Stimulated activated CD4-positive, alpha-beta T cell treated with anti-CD3 and anti-CD28 coated beads, TNF-alpha, amount 100 ng/mL, for 48 hours (primary cell): ENCODE measurements around the gene SPHK1.
A peak's percentile ranks its signal among the peaks of the same experiment; 100 is the strongest.

ENCODE experiments used
- DNase-seq, 3 donors: peaks; one replicate each; pipeline ENCODE4 v3.0.0-alpha.2; 2020; ENCODE audit warnings: low read depth in 3 of 3

Gene SPHK1

GRCh38 chr17:76407509-76407908, 23.1 kb downstream of the SPHK1 start:
- no peak for DNase-seq

- peak; percentile 29 to 61 (median 51) for DNase-seq
These were observed 23.8 kb downstream of the SPHK1 start for GRCh38 chr17:76408037-76408849.

DNA sequence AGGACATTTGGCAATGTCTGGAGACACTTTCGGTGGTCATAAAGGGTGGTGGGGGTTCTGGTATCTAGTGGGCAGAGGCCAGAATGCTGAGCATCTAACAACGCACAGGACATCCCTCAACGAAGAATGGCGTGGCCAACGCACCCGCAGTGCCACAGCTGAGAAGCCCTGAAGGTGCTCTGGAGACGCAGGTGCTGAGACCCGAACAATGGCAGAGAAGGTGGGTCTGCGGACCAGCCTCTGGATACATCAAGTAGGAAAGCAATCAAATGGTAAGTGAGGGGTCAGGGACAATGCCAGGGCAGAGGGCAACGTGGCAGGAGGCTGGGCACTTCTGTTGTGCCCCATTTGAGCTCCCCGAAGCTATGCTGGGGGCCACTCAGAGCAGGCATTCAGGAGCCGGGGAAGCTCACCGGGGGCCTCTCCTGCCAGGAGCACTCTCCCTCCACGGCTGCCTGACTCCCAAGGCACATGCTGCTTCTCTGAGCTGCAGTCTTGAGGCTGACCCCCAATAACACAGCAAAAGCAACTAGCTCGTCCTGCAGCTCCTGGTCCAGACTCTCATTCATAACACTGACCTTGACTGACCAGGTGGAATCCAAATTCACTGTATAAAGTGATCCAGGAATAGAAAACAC, 26.0 kb downstream of the SPHK1 start:
- no peak for DNase-seq

DNA sequence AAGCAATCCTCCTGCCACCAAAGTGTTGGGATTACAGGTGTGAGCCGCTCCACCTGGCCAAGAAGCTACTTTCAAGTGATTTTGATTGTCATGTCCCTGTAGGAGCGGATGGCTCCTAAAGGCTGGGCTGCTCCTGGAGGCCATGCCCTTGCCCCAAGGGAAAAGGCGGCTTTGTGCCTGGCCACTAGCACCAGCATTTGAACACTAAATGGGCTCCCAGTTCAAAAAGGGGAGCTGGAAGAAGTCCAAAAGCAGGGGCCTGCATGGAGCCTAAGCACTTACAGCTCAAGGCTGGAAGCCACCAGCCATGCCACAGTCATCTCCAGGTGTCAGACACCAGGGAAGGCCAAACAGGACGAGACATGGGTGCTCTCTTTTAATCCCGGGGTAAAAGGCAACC, 26.8 kb downstream of the SPHK1 start:
- no peak for DNase-seq

DNA sequence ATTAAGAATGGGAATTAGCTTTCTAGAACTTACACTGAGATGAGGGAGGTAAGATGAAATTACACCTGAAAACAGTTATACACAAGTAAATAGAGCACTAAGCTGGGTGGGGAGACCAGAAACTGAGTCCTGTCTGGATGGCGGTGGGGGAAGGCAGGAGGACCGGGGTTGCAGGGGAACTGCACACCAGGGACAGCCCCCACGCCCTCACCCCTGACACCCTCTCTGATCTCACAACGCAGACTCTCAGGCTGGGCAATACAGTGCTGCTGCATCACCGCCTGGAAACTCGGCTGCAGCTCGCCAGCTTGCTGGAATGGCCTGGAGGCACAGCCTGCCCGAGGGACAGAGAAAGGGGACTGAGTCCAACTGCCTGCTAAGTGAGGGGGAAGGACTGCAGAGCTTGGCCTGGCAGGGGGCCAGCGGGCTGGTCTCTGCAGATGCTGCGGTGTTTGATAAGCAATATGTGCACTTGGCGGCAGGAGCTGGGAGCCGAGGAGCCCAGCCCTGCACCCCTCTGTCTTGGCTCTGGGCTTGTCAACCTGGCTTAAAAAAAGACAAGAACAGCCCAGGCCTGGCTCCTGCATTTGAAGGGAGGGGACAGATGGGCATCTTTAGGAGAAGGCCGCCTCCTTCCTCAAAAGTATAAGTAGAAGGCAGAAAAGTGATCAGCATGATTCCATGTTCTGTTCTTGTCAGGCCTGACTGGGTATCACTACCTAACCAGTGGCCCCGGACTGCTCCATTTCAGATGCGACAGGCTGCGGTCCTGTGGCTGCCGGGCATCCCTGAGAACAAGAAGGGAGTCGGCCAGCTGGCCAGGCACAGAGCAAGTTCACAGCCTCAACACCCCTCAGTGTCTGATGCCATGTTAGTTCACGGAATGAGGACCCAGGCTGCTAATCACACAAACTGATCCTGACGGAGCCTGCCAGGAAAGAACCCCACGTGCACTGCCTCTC, 30.2 kb downstream of the SPHK1 start:
- DNase-seq = no peak

GRCh38 chr17:76415786-76416185, 31.4 kb downstream of the SPHK1 start:
- no peak for DNase-seq

DNA sequence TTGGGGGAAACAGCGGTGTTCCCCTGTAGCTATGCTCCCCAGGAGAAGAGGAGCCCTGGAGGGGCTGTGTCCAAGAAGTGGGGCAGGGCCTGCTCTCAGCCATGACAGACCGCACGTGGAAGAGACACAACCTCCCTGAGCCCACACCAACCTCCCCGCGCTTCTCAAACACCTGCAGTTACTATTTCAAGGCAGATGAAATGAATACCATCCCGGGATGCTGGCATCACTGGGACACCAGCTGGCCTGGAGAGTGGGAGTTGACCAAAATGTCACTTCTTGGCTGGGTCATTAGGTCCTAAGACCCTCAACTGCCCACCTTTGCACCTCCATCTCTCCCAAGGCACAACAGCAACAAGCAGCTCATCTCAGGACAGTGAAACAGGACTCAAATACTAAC, 32.0 kb downstream of the SPHK1 start:
- no peak for DNase-seq

DNA sequence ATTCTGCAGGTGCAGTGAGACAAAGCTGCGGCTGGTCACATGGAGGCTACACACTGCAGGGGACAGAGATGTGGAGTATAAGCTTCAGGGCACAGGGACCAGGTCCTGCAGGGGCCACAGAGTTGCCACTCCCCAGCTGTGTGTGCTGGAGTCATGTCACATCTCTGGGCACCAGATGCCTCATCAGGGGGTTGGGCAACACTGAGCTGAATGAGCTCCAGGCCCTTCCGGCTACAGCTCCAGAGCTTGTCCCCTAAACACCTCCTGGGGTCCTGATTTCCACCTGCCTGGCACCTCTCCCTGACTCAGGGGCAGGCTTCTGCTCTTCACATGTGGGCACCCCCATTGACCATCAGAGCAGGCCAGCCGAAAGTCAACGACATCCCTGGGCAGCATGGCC, 32.5 kb downstream of the SPHK1 start:
- DNase-seq = no peak

DNA sequence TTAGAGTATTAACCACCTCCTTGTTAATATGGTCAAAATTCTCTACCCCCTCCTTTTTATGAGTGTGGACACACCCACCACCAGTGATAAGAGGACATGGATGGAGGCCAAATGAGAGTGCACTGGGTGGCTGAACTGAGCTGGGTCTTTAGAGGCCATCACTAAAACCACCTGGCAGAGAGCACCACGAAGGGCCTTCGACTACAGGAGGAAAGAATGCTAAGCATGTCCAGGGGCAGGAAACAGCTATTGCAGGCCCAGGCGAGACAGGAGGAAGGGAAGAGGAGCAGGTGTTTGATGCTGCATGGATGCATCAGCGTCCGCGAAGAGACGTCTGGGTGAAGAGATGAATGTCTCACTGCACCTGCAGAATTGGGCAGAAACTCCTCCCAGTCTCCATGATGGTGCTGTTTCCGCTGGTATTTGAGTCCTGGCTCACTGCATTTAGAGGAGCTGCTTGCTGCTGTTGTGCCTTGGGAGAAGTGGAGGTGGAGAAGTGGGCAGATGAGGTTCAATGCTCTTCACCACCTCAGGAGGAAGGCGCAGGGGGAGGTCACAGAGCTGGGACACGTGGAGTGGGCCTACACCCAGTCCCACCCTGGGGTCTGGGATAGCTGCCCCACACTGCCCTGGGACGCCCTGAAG, 33.2 kb downstream of the SPHK1 start:
- no peak for DNase-seq

DNA sequence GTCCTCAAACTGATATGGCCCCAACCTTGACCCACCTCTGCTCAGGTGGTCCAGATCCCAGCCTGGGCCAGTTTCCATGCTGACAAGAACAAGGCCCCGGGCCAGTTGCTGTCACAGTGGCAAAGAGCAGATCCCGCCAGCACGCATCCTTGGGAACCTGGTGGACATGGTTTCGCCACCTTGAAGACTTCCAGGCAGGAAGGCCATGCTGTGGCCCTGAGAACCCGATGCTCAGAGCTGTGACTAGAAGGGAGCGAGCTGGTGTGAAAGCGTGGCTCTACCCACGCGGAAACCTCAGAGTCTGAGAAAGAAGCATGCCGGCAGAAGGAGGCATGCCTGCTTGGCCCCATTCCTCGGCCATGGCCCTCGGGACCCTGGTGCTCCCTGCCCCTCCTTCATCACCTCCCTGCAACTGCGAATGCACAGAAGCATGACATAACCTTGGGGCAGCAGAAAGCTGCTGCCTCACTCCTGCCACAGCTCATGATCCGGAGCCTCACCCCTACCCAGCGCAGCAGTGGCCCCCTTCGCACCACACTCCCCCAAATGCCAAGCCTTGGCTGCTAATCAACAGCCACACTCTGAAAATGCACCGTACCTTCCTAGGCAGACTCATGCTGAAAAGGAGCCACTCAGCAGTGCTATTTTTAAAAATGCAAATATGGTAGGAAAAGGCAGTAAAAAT, 35.3 kb downstream of the SPHK1 start:
- no peak for DNase-seq

GRCh38 chr17:76420356-76421043, 36.1 kb downstream of the SPHK1 start:
- DNase-seq = no peak

GRCh38 chr17:76421044-76421407, 36.6 kb downstream of the SPHK1 start:
- no peak for DNase-seq

DNA sequence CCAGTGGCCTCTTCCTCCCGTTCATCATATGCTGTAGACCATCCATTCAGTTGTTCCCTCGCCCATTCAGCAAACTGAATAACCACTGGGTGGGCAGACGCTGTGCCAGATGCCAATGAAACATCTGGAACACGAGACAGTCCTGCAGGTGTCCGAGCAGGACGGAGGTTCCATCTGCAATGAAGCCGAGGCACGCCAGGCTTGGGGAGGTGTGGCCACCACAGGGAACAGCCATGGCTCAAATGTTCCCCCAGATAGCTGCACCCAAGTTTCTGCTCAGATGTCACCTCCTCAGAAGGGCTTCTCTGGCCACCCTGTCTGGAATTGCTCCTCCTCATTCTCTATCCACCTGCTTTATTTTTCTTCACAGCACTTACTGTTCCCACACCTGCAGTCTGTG, 38.0 kb downstream of the SPHK1 start:
- no peak for DNase-seq

GRCh38 chr17:76422860-76423259, 38.5 kb downstream of the SPHK1 start:
- no peak for DNase-seq

- DNase-seq = no peak
These were observed 42.4 kb downstream of the SPHK1 start for GRCh38 chr17:76426853-76427252.

DNA sequence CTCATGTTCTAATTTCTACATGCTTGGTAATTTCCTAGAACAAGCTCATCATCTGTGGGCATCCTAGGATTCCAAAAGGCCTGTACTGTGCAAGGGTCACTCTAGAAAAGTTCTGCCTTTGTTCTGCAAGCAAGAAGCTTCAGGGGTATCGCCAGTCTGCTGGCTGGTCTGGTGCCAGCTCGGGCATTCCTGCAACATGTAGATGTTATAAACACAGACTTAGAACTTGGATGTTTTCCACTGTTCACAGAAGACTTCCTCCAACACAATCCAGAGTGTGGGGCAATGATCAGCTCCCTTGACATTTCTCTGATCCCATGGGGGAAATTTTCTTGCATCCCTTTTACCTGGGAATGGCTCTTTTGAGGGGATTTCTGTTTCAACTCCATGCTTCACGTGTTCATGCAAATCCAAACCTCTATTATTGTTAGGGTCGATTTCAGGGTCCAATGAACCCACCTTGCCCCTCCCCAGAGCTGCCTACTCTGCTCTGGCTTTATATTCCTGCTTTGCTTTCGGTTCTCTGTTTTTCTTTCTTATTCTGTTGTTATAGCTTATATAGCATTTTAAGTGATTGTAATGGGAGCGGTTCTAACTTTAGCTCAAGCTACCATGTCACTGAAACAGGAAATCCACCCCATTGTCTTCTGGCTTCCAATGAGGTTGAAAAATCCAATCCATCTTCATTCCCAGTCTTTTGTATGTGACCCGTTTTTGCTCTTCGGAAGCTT, 43.3 kb downstream of the SPHK1 start:
- DNase-seq = no peak

DNA sequence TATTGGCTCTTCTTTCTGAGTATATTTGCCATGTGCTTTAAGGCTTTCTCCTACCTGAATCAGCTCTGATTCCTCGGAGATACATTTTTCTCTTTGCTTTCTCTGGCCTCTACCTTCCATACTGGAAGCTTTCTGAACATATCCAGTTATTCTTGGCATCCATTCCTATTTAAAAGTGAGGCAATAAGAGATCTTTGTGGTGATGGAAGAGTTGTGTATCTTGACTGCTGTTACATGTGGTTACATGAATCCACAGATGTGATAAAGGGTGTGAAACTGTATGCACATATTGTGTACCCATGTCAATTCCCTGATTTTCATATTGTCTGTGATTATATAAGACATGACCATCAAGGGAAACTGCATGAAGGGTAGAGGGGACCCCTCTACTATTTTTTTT, 44.1 kb downstream of the SPHK1 start:
- no peak for DNase-seq

GRCh38 chr17:76431509-76431908, 47.1 kb downstream of the SPHK1 start:
- no peak for DNase-seq

GRCh38 chr17:76432004-76432403, 47.6 kb downstream of the SPHK1 start:
- DNase-seq = no peak

GRCh38 chr17:76432712-76433336, 48.4 kb downstream of the SPHK1 start:
- DNase-seq = no peak
